Suprapubic skin (tissue), 4 donors: ENCODE results near the gene S100P. TPM values are rescaled to one million over a fixed set of nuclear protein-coding genes. Genes with fewer than 3 reads are reported as not detected.

Experiments used
- DNase-seq, 2 donors: peaks; one replicate each; pipeline ENCODE4 v3.0.0-alpha.2; 2019; ENCODE audit warnings: low spot score in 2 of 2
- H3K27ac ChIP-seq: fragments of 200-600 bp; sonication (generic); one replicate; pipeline ENCODE4 v1.5.1; 2019
- H3K27me3 ChIP-seq: fragments of 200-600 bp; sonication (generic); one replicate; pipeline ENCODE4 v1.5.1; 2019
- H3K36me3 ChIP-seq: fragments of 200-600 bp; sonication (generic); one replicate; pipeline ENCODE4 v1.5.1; 2019
- H3K4me1 ChIP-seq: fragments of 200-600 bp; sonication (generic); one replicate; pipeline ENCODE4 v1.5.1; 2019
- H3K4me3 ChIP-seq: fragments of 200-600 bp; sonication (generic); one replicate; pipeline ENCODE4 v1.5.1; 2019; ENCODE audit warnings: mild to moderate bottlenecking
- H3K9me3 ChIP-seq: fragments of 200-600 bp; sonication (generic); one replicate; pipeline ENCODE4 v1.5.1; 2019
- CTCF ChIP-seq, 2 donors: fragments of 200-600 bp in 1 of 2; fragments of 450-650 bp in 1 of 2; sonication (generic) in 1 of 2; IDR thresholded peaks; one replicate each; pipeline ENCODE4 v1.5.1; 2016 to 2019; ENCODE audit warnings: antibody characterized with exemption in 2 of 2, mild to moderate bottlenecking in 1 of 2, moderate library complexity in 1 of 2
- EP300 ChIP-seq: sonication (generic); formaldehyde crosslinking; IDR thresholded peaks from one replicate; pipeline ENCODE4 v1.6.1; 2017; ENCODE audit warnings: antibody characterized with exemption
- POLR2A ChIP-seq, 2 donors: fragments of 450-650 bp; IDR thresholded peaks; one replicate each; pipeline ENCODE4 v1.6.1; 2017; ENCODE audit warnings: antibody characterized with exemption in 2 of 2, mild to moderate bottlenecking in 2 of 2, moderate library complexity in 2 of 2
- POLR2AphosphoS5 ChIP-seq, 3 donors: sonication (generic); formaldehyde crosslinking; IDR thresholded peaks; one replicate each; pipeline ENCODE4 v1.6.1; 2017; ENCODE audit warnings: antibody characterized with exemption in 3 of 3
- WGBS: methylation state at CpG from one replicate; pipeline ENCODE4 v1.1.5; 2018; 5-methylcytosine and 5-hydroxymethylcytosine counted together
- total RNA-seq, 4 donors: library from RNA; depleted of rRNA; stranded (reverse); fragments of >200 nt; gene quantifications; one replicate each; pipeline ENCODE4 v1.1.0, GENCODE V29; 2016

The S100P gene
- total RNA-seq, 4 donors from 2014 or later, result 4.7 to 27.7 (median 9.3) TPM

GRCh38 chr4:6696611-6697010 lies 2.9 kb downstream of the S100P start:
- no peak overlapping the region for H3K4me3 ChIP-seq
- TF ChIP-seq POLR2AphosphoS5 (IDR thresholded peaks at IDR 0.05), result no peak
- no peak for TF ChIP-seq POLR2A (IDR thresholded peaks at IDR 0.05)
- no peak for TF ChIP-seq EP300
- TF ChIP-seq CTCF (IDR thresholded peaks at IDR 0.05), result no peak
- H3K9me3 ChIP-seq, result no peaks in the 10 kb centered on the region
- H3K36me3 ChIP-seq, result peaks cover 16% of the 10 kb centered on the region
- WGBS, result 41% methylated on average over 6 of the region's 8 CpGs
- H3K4me1 ChIP-seq, result peaks cover 36% of the 10 kb centered on the region
- H3K27ac ChIP-seq, result peak overlapping the region; percentile 84
- H3K27me3 ChIP-seq, result no peaks in the 10 kb centered on the region
- no peak for DNase-seq

- DNase-seq, result no peak
- Histone ChIP-seq H3K27ac (peak overlapping the region; percentile 84), H3K4me1 (peaks cover 36% of the 10 kb centered on the region), H3K9me3 (no peaks in the 10 kb centered on the region), H3K27me3 (no peaks in the 10 kb centered on the region), H3K4me3 (no peak overlapping the region), H3K36me3 (peaks cover 18% of the 10 kb centered on the region)
- TF ChIP-seq EP300 (no peak), POLR2AphosphoS5 (IDR thresholded peaks at IDR 0.05) (no peak), POLR2A (IDR thresholded peaks at IDR 0.05) (no peak), CTCF (IDR thresholded peaks at IDR 0.05) (no peak)
- 90% methylated on average over 6 of the region's 6 CpGs for WGBS
Measured at GRCh38 chr4:6697131-6697530, 3.5 kb downstream of the S100P start.

- Histone ChIP-seq H3K27ac (no peak overlapping the region), H3K9me3 (no peaks in the 10 kb centered on the region), H3K4me1 (peaks cover 25% of the 10 kb centered on the region), H3K4me3 (no peak overlapping the region), H3K36me3 (peaks cover 22% of the 10 kb centered on the region), H3K27me3 (no peaks in the 10 kb centered on the region)
- DNase-seq, result no peak
- 94% methylated on average over 5 of the region's 5 CpGs for WGBS
- TF ChIP-seq POLR2A (IDR thresholded peaks at IDR 0.05), result no peak
- no peak for TF ChIP-seq CTCF (IDR thresholded peaks at IDR 0.05)
- no peak for TF ChIP-seq EP300
- TF ChIP-seq POLR2AphosphoS5 (IDR thresholded peaks at IDR 0.05), result no peak
Measured at GRCh38 chr4:6699388-6699787, 5.7 kb downstream of the S100P start.

GRCh38 chr4:6699903-6700302 lies 6.2 kb downstream of the S100P start:
- no peak for TF ChIP-seq EP300
- TF ChIP-seq POLR2A (IDR thresholded peaks at IDR 0.05), result no peak
- TF ChIP-seq CTCF (IDR thresholded peaks at IDR 0.05), result no peak
- no peak for TF ChIP-seq POLR2AphosphoS5 (IDR thresholded peaks at IDR 0.05)
- Histone ChIP-seq H3K27me3 (no peaks in the 10 kb centered on the region), H3K36me3 (peaks cover 22% of the 10 kb centered on the region), H3K9me3 (no peaks in the 10 kb centered on the region), H3K4me3 (no peak overlapping the region), H3K27ac (no peak overlapping the region), H3K4me1 (peaks cover 22% of the 10 kb centered on the region)
- DNase-seq, result no peak
- WGBS, result 100% methylated on average over 1 of the region's 1 CpG

GRCh38 chr4:6701371-6701770 lies 7.7 kb downstream of the S100P start:
- 89% methylated on average over 13 of the region's 13 CpGs for WGBS
- H3K4me3 ChIP-seq, result no peak overlapping the region
- peaks cover 18% of the 10 kb centered on the region for H3K4me1 ChIP-seq
- H3K36me3 ChIP-seq, result peaks cover 22% of the 10 kb centered on the region
- DNase-seq, result no peak
- H3K27ac ChIP-seq, result no peak overlapping the region
- TF ChIP-seq POLR2A (IDR thresholded peaks at IDR 0.05) (no peak), EP300 (no peak), CTCF (IDR thresholded peaks at IDR 0.05) (no peak), POLR2AphosphoS5 (IDR thresholded peaks at IDR 0.05) (no peak)
- no peaks in the 10 kb centered on the region for H3K27me3 ChIP-seq
- H3K9me3 ChIP-seq, result no peaks in the 10 kb centered on the region
